ENCODE measurements around the gene LCTL. TPM values are rescaled to one million over a fixed set of nuclear protein-coding genes. Genes with fewer than 3 reads are reported as not detected.

The LCTL gene
- total RNA-seq = 0.26 and 0.66 TPM in 2 replicates
- 0.96 and 1.3 TPM in 2 replicates for polyA plus RNA-seq
- 0.83 and 1.3 TPM in 2 replicates for polyA plus RNA-seq (2012)
- not detected in 2 replicates for polyA minus RNA-seq (ENCODE audit: low replicate concordance)

GRCh38 chr15:66565741-66566144 is at the start of gene LCTL:
LCTL (minus strand) TSS chr15:66565998; CDS start chr15:66565365, 633 bp downstream.
- peak within 1 kb of the TSS; percentile 51 for H2AFZ ChIP-seq (ENCODE audit: low read length)
- TF ChIP-seq CTCF (conservative IDR thresholded peaks at IDR 0.05 in 1 of 2, IDR thresholded peaks at IDR 0.05 in 1 of 2; ENCODE audit: low read depth in 1 of 2, low read length in 2 of 2) (no peak), EZH2 (IDR thresholded peaks at IDR 0.05; ENCODE audit: low read length, missing control alignments) (no peak)
- no peak within 1 kb of the TSS for H3K9ac ChIP-seq (ENCODE audit: insufficient read depth, low read length)
- no peaks in the 10 kb centered on the region for H3K9me3 ChIP-seq (ENCODE audit: control insufficient read depth, insufficient read depth, low read depth, low read length)
- no peaks in the 10 kb centered on the region for H3K27me3 ChIP-seq (ENCODE audit: control insufficient read depth, insufficient read depth, low read length)
- H3K4me2 ChIP-seq (ENCODE audit: extremely low read depth, insufficient read depth, low read length) = peak within 1 kb of the TSS; percentile 51
- H3K4me1 ChIP-seq (ENCODE audit: control insufficient read depth, extremely low read depth, insufficient read depth, low read length) = peaks cover 11% of the 10 kb centered on the region
- no peak within 1 kb of the TSS for H3K4me3 ChIP-seq (replicated peaks in 1 of 4; ENCODE audit: control extremely low read depth in 1 of 4, insufficient read depth in 1 of 4, low read depth in 3 of 4, low read length in 4 of 4)
- no peaks in the 10 kb centered on the region for H4K20me1 ChIP-seq (ENCODE audit: control insufficient read depth, extremely low read depth, insufficient read depth, low read length)
- H3K79me2 ChIP-seq (ENCODE audit: control insufficient read depth, insufficient read depth, low read length) = no peaks in the 10 kb centered on the region
- no peak within 1 kb of the TSS for H3K27ac ChIP-seq (ENCODE audit: insufficient read depth, low read length)
- no peaks in the 10 kb centered on the region for H3K36me3 ChIP-seq (ENCODE audit: control insufficient read depth, insufficient read depth, low read length)
- DNase-seq (ENCODE audit: low read depth in 2 of 2) = peak; percentile 46 to 83

- Histone ChIP-seq H3K4me3 (replicated peaks in 1 of 4; ENCODE audit: control extremely low read depth in 1 of 4, insufficient read depth in 1 of 4, low read depth in 3 of 4, low read length in 4 of 4) (no peak overlapping the region), H3K4me2 (ENCODE audit: extremely low read depth, insufficient read depth, low read length) (no peak overlapping the region), H4K20me1 (ENCODE audit: control insufficient read depth, extremely low read depth, insufficient read depth, low read length) (no peaks in the 10 kb centered on the region), H3K4me1 (ENCODE audit: control insufficient read depth, extremely low read depth, insufficient read depth, low read length) (peaks cover 8% of the 10 kb centered on the region), H3K9ac (ENCODE audit: insufficient read depth, low read length) (no peak overlapping the region), H2AFZ (ENCODE audit: low read length) (no peak overlapping the region), H3K79me2 (ENCODE audit: control insufficient read depth, insufficient read depth, low read length) (no peaks in the 10 kb centered on the region), H3K36me3 (ENCODE audit: control insufficient read depth, insufficient read depth, low read length) (no peaks in the 10 kb centered on the region), H3K9me3 (ENCODE audit: control insufficient read depth, insufficient read depth, low read depth, low read length) (no peaks in the 10 kb centered on the region), H3K27ac (ENCODE audit: insufficient read depth, low read length) (no peak overlapping the region), H3K27me3 (ENCODE audit: control insufficient read depth, insufficient read depth, low read length) (no peaks in the 10 kb centered on the region)
- TF ChIP-seq CTCF (conservative IDR thresholded peaks at IDR 0.05 in 1 of 2, IDR thresholded peaks at IDR 0.05 in 1 of 2; ENCODE audit: low read depth in 1 of 2, low read length in 2 of 2) = no peak
- no peak for TF ChIP-seq EZH2 (IDR thresholded peaks at IDR 0.05; ENCODE audit: low read length, missing control alignments)
- DNase-seq (ENCODE audit: low read depth in 2 of 2) = no peak
Observed at GRCh38 chr15:66614951-66615760, 49.4 kb upstream of the LCTL start.

- no peak overlapping the region for H3K9ac ChIP-seq (ENCODE audit: insufficient read depth, low read length)
- no peaks in the 10 kb centered on the region for H3K27me3 ChIP-seq (ENCODE audit: control insufficient read depth, insufficient read depth, low read length)
- H3K4me3 ChIP-seq (replicated peaks in 1 of 4; ENCODE audit: control extremely low read depth in 1 of 4, insufficient read depth in 1 of 4, low read depth in 3 of 4, low read length in 4 of 4) = no peak overlapping the region
- H3K79me2 ChIP-seq (ENCODE audit: control insufficient read depth, insufficient read depth, low read length) = no peaks in the 10 kb centered on the region
- no peak overlapping the region for H3K27ac ChIP-seq (ENCODE audit: insufficient read depth, low read length)
- H3K36me3 ChIP-seq (ENCODE audit: control insufficient read depth, insufficient read depth, low read length) = no peaks in the 10 kb centered on the region
- H3K4me1 ChIP-seq (ENCODE audit: control insufficient read depth, extremely low read depth, insufficient read depth, low read length) = peaks cover 8% of the 10 kb centered on the region
- H3K4me2 ChIP-seq (ENCODE audit: extremely low read depth, insufficient read depth, low read length) = no peak overlapping the region
- H3K9me3 ChIP-seq (ENCODE audit: control insufficient read depth, insufficient read depth, low read depth, low read length) = no peaks in the 10 kb centered on the region
- no peak overlapping the region for H2AFZ ChIP-seq (ENCODE audit: low read length)
- TF ChIP-seq CTCF (conservative IDR thresholded peaks at IDR 0.05 in 1 of 2, IDR thresholded peaks at IDR 0.05 in 1 of 2; ENCODE audit: low read depth in 1 of 2, low read length in 2 of 2) (no peak), EZH2 (IDR thresholded peaks at IDR 0.05; ENCODE audit: low read length, missing control alignments) (no peak)
- no peak for DNase-seq (ENCODE audit: low read depth in 2 of 2)
- no peaks in the 10 kb centered on the region for H4K20me1 ChIP-seq (ENCODE audit: control insufficient read depth, extremely low read depth, insufficient read depth, low read length)
Observed at GRCh38 chr15:66614456-66614855, 48.7 kb upstream of the LCTL start.

All from fibroblast of lung (primary cell).